Chondrocyte (in vitro differentiated cells): ENCODE results near the gene BTNL8. TPM values are rescaled to one million over a fixed set of nuclear protein-coding genes. Genes with fewer than 3 reads are reported as not detected.
"Not testable (repeated sequence)": the region's sequence is repeated elsewhere in the genome, so short reads cannot be mapped to it uniquely, and the experiment has no call there.

ENCODE experiments used
- DNase-seq: peaks from one replicate; pipeline ENCODE4 v3.0.0; 2021; ENCODE audit warnings: mixed read lengths, low spot score
- H3K27ac Mint-ChIP-seq: one replicate; pipeline ENCODE4 v1.8.0; 2021; ENCODE audit warnings: mild to moderate bottlenecking, moderate library complexity, mixed read lengths; ENCODE audit not compliant: unreplicated experiment
- H3K27me3 Mint-ChIP-seq: 2 replicates; pipeline ENCODE4 v1.8.0; 2021; ENCODE audit warnings: low read depth, mixed read lengths
- H3K36me3 Mint-ChIP-seq: 2 replicates; pipeline ENCODE4 v1.8.0; 2021; ENCODE audit warnings: low read depth, mixed read lengths
- H3K4me1 Mint-ChIP-seq: 2 replicates; pipeline ENCODE4 v1.8.0; 2021; ENCODE audit warnings: low read depth, mild to moderate bottlenecking, mixed read lengths
- H3K4me3 Mint-ChIP-seq: one replicate; pipeline ENCODE4 v1.8.0; 2021; ENCODE audit warnings: mild to moderate bottlenecking, moderate library complexity, mixed read lengths; ENCODE audit not compliant: unreplicated experiment
- H3K9me3 Mint-ChIP-seq: 2 replicates; pipeline ENCODE4 v1.8.0; 2021; ENCODE audit warnings: low read depth, mixed read lengths
- CTCF ChIP-seq: fragments of 200-600 bp; sonication (generic); IDR thresholded peaks from 2 replicates; pipeline ENCODE4 v1.5.0; 2021; ENCODE audit warnings: antibody characterized with exemption, mild to moderate bottlenecking, moderate library complexity
- total RNA-seq: library from RNA; stranded (reverse); gene quantifications from 3 replicates; pipeline ENCODE4 v1.2.1, GENCODE V29; 2021

Gene BTNL8
- total RNA-seq, 1 donor from 2014 or later, result not detected

DNA sequence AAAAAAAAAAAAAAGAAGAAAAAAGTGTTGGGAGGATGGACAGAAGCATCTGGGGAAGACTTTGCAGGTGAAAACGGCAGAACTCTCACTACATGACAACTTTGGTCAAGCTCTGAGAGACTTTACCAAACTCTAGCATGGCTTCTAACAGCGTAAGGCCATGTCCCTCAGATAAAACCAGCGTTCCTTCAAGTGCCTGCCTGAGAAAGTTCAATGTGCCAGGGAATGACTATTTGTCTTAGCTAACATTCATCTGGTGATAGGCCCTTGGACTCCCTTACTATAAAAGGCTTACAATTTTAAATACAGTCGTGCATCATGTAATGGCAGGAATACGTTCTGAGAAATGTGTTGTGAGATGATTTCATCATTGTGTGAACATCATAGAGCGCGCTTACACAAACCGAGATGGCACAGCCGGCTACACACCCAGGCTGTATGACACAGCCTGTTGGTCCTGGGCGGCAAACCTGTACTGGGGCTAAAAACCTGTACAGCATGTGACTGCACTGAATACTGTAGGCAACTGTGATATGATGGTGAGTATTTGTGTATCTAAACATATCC is 23.0 kb upstream of the BTNL8 start:
- Mint-ChIP-seq H3K9me3 (no peaks in the 10 kb centered on the region), H3K4me1 (no peaks in the 10 kb centered on the region), H3K4me3 (no peak overlapping the region), H3K27ac (no peak overlapping the region), H3K27me3 (peaks cover 16% of the 10 kb centered on the region), H3K36me3 (no peaks in the 10 kb centered on the region)
- TF ChIP-seq CTCF, result no peak
- no peak for DNase-seq

GRCh38 chr5:180885845-180886529 is 13.0 kb upstream of the BTNL8 start:
- peaks cover 42% of the 10 kb centered on the region for H3K27me3 Mint-ChIP-seq
- not testable (repeated sequence) for DNase-seq, H3K27ac Mint-ChIP-seq

DNA sequence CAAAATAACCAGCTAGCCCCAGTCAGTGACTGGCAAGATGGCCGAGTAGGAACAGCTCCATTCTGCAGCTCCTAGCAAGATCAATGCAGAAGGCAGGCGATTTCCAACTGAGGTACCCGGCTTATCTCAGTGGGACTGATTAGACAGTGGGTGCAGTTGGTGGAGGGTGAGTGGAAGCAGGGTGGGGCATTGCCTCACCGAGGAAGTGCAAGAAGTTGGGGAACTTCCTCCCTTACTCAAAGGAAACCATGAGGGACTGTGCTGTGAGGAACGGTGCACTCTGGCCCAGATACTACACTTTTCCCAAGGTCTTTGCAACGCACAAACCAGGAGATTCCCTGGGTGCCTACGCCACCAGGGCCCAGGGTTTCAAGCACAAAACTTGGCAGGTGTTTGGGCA is 9.6 kb upstream of the BTNL8 start:
- TF ChIP-seq CTCF, result no peak
- no peak for DNase-seq
- Mint-ChIP-seq H3K27me3 (peaks cover 47% of the 10 kb centered on the region), H3K9me3 (peaks cover 19% of the 10 kb centered on the region), H3K4me3 (no peak overlapping the region), H3K4me1 (no peaks in the 10 kb centered on the region), H3K27ac (no peak overlapping the region), H3K36me3 (no peaks in the 10 kb centered on the region)

More at GRCh38 chr5:180885845-180886529, 13.0 kb upstream of the BTNL8 start:
- not testable (repeated sequence) for H3K36me3 Mint-ChIP-seq, H3K4me3 Mint-ChIP-seq, H3K4me1 Mint-ChIP-seq
- H3K9me3 Mint-ChIP-seq, result peaks cover 11% of the 10 kb centered on the region

GRCh38 chr5:180895330-180895729 is 3.6 kb upstream of the BTNL8 start:
- H3K36me3 Mint-ChIP-seq, DNase-seq, H3K27ac Mint-ChIP-seq, H3K4me3 Mint-ChIP-seq, H3K4me1 Mint-ChIP-seq: not testable (repeated sequence)
- H3K27me3 Mint-ChIP-seq, result peaks cover 41% of the 10 kb centered on the region
- H3K9me3 Mint-ChIP-seq, result peaks cover 29% of the 10 kb centered on the region

- Mint-ChIP-seq H3K4me1 (no peaks in the 10 kb centered on the region), H3K27ac (no peak overlapping the region), H3K4me3 (no peak overlapping the region), H3K36me3 (no peaks in the 10 kb centered on the region), H3K9me3 (peaks cover 3% of the 10 kb centered on the region), H3K27me3 (peaks cover 6% of the 10 kb centered on the region)
- TF ChIP-seq CTCF, result no peak
- DNase-seq, result no peak
Observed at GRCh38 chr5:180900178-180900577, 1.2 kb downstream of the BTNL8 start.

DNA sequence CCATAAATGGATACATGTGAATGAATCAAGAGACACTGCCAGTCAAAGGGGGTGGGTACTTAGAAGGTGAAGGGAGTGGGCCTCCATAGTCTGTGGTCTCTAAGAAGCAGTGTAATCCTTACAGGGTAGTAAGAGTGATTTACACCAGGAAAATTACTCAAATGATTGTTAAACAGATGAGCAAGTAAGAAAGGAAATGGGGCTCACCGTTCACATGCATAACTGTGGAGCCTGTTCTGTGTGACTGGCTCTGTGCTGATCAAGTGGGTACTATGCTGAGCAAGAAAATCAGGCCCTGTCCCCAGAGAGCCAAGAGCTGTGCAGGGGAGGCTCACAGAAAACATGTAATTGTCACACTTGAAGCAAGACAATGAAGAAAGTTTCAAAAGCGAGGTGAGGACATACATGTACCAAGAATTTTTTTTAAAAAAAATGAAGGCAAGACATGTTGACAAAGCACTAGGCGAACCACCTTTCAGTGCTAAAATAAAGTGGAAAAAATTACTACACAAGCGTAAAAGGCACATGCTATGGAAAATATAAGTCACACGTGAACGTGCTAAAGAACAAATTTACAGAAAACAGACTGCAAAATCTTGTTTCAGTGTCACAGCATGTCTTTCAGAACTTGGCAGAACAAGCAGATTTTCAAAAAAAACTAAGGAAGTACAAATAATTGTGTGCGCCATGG is 2.5 kb downstream of the BTNL8 start:
- no peak for DNase-seq
- H3K4me3 Mint-ChIP-seq, result no peak overlapping the region
- no peak overlapping the region for H3K27ac Mint-ChIP-seq
- peaks cover 2% of the 10 kb centered on the region for H3K9me3 Mint-ChIP-seq
- no peaks in the 10 kb centered on the region for H3K36me3 Mint-ChIP-seq
- peaks cover 6% of the 10 kb centered on the region for H3K27me3 Mint-ChIP-seq
- H3K4me1 Mint-ChIP-seq, result no peaks in the 10 kb centered on the region
- TF ChIP-seq CTCF, result no peak
